ENCODE results near the gene FRMD3. TPM values are rescaled to one million over a fixed set of nuclear protein-coding genes. Genes with fewer than 3 reads are reported as not detected.
A peak's percentile ranks its signal among the peaks of the same experiment; 100 is the strongest.

The FRMD3 gene
- total RNA-seq, 2 donors from 2014 or later, result 2.1 to 4.6 TPM

DNA sequence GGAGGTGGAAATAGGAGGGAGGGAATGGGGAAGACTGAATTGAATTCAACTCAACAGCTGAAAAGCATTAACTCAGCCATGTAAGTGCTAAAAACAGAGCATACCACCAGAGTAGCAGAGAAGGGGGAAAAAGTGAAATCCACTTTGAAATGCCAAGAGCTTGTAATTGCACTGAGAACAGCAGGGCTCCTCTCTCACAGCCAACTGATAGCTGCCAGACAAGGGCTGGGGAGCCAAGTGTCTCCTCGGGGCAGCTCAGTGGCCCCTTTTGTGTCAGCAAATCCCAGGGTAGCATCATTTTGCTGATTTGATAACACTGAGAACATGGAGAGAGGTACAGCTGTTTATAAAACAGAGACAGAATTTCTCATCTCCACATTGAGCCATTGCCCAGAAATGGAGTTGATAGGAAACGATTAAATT lies 182.5 kb downstream of the FRMD3 start:
- H3K36me3 ChIP-seq (replicated peaks in 1 of 2; ENCODE audit: insufficient read depth in 1 of 2, low read depth in 2 of 2), result no peaks in the 10 kb centered on the region
- no peak for TF ChIP-seq CTCF (IDR thresholded peaks at IDR 0.05)
- no peak for TF ChIP-seq POLR2A (IDR thresholded peaks at IDR 0.05)
- no peak overlapping the region for H3K27ac ChIP-seq
- intact Hi-C loops (cut with DNase I), result no loop called here
- ATAC-seq (peak; percentile 50), DNase-seq (peak in 1 of 4 donors; percentile 13)
- 71 to 77% methylated on average over 2 of the region's 2 CpGs for WGBS, 2 donors
- H3K4me3 ChIP-seq, result no peak overlapping the region
- H3K9me3 ChIP-seq, result no peaks in the 10 kb centered on the region
- H3K4me1 ChIP-seq, result no peaks in the 10 kb centered on the region
- H3K27me3 ChIP-seq, result no peaks in the 10 kb centered on the region

DNA sequence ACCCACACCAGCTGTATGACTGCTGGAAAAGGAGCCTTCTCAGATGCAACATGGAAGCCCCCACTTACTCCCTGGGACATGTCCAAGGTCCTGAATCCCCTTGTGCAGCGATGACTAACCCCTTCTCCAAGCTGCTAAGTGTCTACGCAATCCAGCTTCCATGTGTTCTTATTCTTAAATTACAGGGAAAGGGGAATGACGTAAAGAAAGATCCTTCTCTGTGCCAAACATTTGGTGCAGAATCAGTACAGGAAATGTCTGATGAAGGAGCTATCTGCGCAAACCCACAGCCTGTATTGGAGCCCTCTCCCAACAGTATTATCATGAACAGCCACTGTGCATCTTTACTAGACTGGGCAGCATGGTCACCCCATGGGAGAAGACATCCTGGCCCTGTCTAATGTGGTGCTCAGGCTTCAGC lies 183.2 kb downstream of the FRMD3 start:
- Histone ChIP-seq H3K27me3 (no peaks in the 10 kb centered on the region), H3K4me3 (no peak overlapping the region), H3K36me3 (replicated peaks in 1 of 2; ENCODE audit: insufficient read depth in 1 of 2, low read depth in 2 of 2) (no peaks in the 10 kb centered on the region), H3K4me1 (no peaks in the 10 kb centered on the region), H3K9me3 (no peaks in the 10 kb centered on the region), H3K27ac (no peak overlapping the region)
- TF ChIP-seq POLR2A (IDR thresholded peaks at IDR 0.05), result no peak
- no peak for TF ChIP-seq CTCF (IDR thresholded peaks at IDR 0.05)
- ATAC-seq (peak; percentile 40), DNase-seq (no peak)
- intact Hi-C loops (cut with DNase I), result no loop called here
- 82 to 85% methylated on average over 4 of the region's 4 CpGs for WGBS, 2 donors

GRCh38 chr9:83349031-83349430 lies 189.2 kb downstream of the FRMD3 start:
- ATAC-seq (no peak), DNase-seq (no peak)
- Histone ChIP-seq H3K4me1 (no peaks in the 10 kb centered on the region), H3K27ac (no peak overlapping the region), H3K9me3 (no peaks in the 10 kb centered on the region), H3K36me3 (replicated peaks in 1 of 2; ENCODE audit: insufficient read depth in 1 of 2, low read depth in 2 of 2) (no peaks in the 10 kb centered on the region), H3K4me3 (no peak overlapping the region), H3K27me3 (no peaks in the 10 kb centered on the region)
- intact Hi-C loops (cut with DNase I), result no loop called here
- no peak for TF ChIP-seq POLR2A (IDR thresholded peaks at IDR 0.05)
- no peak for TF ChIP-seq CTCF (IDR thresholded peaks at IDR 0.05)
- 82 to 86% methylated on average over 9 of the region's 9 CpGs for WGBS, 2 donors

DNA sequence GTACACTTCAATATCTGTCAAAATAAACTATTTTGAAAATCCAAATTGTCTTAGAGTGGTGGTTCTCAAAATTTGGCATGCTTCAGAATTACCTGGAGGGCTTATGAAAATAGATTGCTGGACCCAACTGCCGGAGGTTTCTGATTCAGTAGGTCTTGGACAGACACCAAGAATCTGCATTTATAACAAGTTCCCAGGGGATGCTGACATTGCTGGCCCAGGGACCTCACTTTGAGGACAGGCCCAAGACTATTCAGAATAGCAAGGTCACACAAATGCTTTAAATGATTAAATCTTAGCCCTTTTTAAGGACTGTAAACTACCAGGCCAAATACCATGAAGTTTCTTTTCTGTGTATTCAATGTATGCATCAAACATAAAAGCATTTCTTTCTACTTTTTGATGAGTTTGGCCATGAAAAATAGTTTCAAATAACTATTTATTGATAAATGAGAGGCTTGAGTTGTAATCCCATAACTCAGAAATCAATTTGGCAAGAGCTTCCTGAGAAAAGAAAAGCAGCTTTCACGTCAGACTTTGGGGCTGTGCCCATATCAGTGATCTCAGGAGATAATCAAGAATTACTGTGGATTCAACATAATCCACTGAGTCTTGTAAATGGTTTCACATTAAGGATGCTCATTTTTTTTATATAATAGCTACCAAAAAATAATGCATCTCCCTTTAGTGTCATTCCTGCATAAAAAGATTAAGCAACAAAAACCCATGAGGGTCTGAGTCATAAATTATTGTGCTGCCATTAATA lies 191.4 kb downstream of the FRMD3 start:
- no peaks in the 10 kb centered on the region for H3K4me1 ChIP-seq
- ATAC-seq (no peak), DNase-seq (no peak)
- H3K36me3 ChIP-seq (replicated peaks in 1 of 2; ENCODE audit: insufficient read depth in 1 of 2, low read depth in 2 of 2), result no peaks in the 10 kb centered on the region
- intact Hi-C loops (cut with DNase I), result no loop called here
- TF ChIP-seq POLR2A (IDR thresholded peaks at IDR 0.05) (no peak), CTCF (IDR thresholded peaks at IDR 0.05) (no peak)
- H3K4me3 ChIP-seq, result no peak overlapping the region
- no peaks in the 10 kb centered on the region for H3K27me3 ChIP-seq
- WGBS, 2 donors, result 33 to 40% methylated on average over 2 of the region's 2 CpGs
- H3K9me3 ChIP-seq, result no peaks in the 10 kb centered on the region
- H3K27ac ChIP-seq, result no peak overlapping the region

Measured in body of pancreas (tissue), 4 donors.